Ishikawa (cell line): Measurements from ENCODE around the gene MS4A15.

Experiments used
- CREB1 ChIP-seq: IDR thresholded peaks from 2 replicates; pipeline ENCODE4 v1.6.1; 2012; ENCODE audit warnings: low read depth
- EP300 ChIP-seq: IDR thresholded peaks from 2 replicates; pipeline ENCODE4 v1.6.1; 2012; ENCODE audit warnings: borderline replicate concordance
- MAX ChIP-seq: IDR thresholded peaks from 2 replicates; pipeline ENCODE4 v1.6.1; 2012
- RAD21 ChIP-seq: IDR thresholded peaks from 2 replicates; pipeline ENCODE4 v1.6.1; 2012; ENCODE audit warnings: low read depth
- TEAD4 ChIP-seq: IDR thresholded peaks from 2 replicates; pipeline ENCODE4 v1.6.1; 2012
- USF1 ChIP-seq: IDR thresholded peaks from 2 replicates; pipeline ENCODE4 v1.6.1; 2012

GRCh38 chr11:60769273-60769672 is 12.6 kb downstream of the MS4A15 start:
- no peak for TF ChIP-seq RAD21
- TF ChIP-seq CREB1, result no peak
- no peak for TF ChIP-seq EP300
- TF ChIP-seq USF1, result no peak
- no peak for TF ChIP-seq MAX
- TF ChIP-seq TEAD4, result no peak
